Activated T-cell treated with anti-CD3 and anti-CD28 coated beads for 1 hour (primary cell): Measurements from ENCODE around the gene FHL1.
"Not testable (repeated sequence)": the region's sequence is repeated elsewhere in the genome, so short reads cannot be mapped to it uniquely, and the experiment has no call there.

ENCODE experiments used
- DNase-seq: peaks from one replicate; pipeline ENCODE4 v3.0.0-alpha.2; 2020; ENCODE audit warnings: low read depth

The FHL1 gene

GRCh38 chrX:136146614-136147314, 569 bp upstream of the FHL1 start:
- DNase-seq: peak; percentile 3

GRCh38 chrX:136147976-136148375, 643 bp downstream of the FHL1 start:
- peak; percentile 1 for DNase-seq

GRCh38 chrX:136148391-136148790, 1.1 kb downstream of the FHL1 start:
- DNase-seq: no peak

GRCh38 chrX:136154998-136155397, 7.7 kb downstream of the FHL1 start:
- DNase-seq: no peak

- DNase-seq: no peak
Measured at GRCh38 chrX:136156560-136157117, 9.3 kb downstream of the FHL1 start.

GRCh38 chrX:136157187-136157586, 9.9 kb downstream of the FHL1 start:
- no peak for DNase-seq

- no peak for DNase-seq
Measured at GRCh38 chrX:136158685-136159084, 11.4 kb downstream of the FHL1 start.

- DNase-seq: no peak
Measured at GRCh38 chrX:136159611-136160025, 12.3 kb downstream of the FHL1 start.

GRCh38 chrX:136162827-136163570, 15.7 kb downstream of the FHL1 start:
- peak; percentile 9 for DNase-seq

- no peak for DNase-seq
Measured at GRCh38 chrX:136163689-136164088, 16.4 kb downstream of the FHL1 start.

GRCh38 chrX:136165406-136165805, 18.1 kb downstream of the FHL1 start:
- DNase-seq: no peak

- no peak for DNase-seq
Measured at GRCh38 chrX:136166221-136166855, 19.0 kb downstream of the FHL1 start.

- DNase-seq: not testable (repeated sequence)
Measured at GRCh38 chrX:136167989-136168388, 20.7 kb downstream of the FHL1 start.

GRCh38 chrX:136168929-136169735, 21.8 kb downstream of the FHL1 start:
- DNase-seq: no peak

GRCh38 chrX:136170139-136170800, 22.9 kb downstream of the FHL1 start:
- no peak for DNase-seq

- no peak for DNase-seq
Measured at GRCh38 chrX:136171420-136171819, 24.1 kb downstream of the FHL1 start.

GRCh38 chrX:136176399-136176825, 29.1 kb downstream of the FHL1 start:
- DNase-seq: no peak

- DNase-seq: no peak
Measured at GRCh38 chrX:136179133-136179532, 31.8 kb downstream of the FHL1 start.

GRCh38 chrX:136182414-136182813, 35.1 kb downstream of the FHL1 start:
- no peak for DNase-seq

GRCh38 chrX:136183172-136183571, 35.8 kb downstream of the FHL1 start:
- no peak for DNase-seq

GRCh38 chrX:136183917-136184316, 36.6 kb downstream of the FHL1 start:
- no peak for DNase-seq
